Measurements from ENCODE around the gene SDHC. TPM values are rescaled to one million over a fixed set of nuclear protein-coding genes. Genes with fewer than 3 reads are reported as not detected.
A peak's percentile ranks its signal among the peaks of the same experiment; 100 is the strongest.

SDHC gene
- total RNA-seq, 1 experiment from 2014 or later = 221 TPM

- no peak for TF ChIP-seq SIN3A (IDR thresholded peaks at IDR 0.05; ENCODE audit: borderline replicate concordance, insufficient read depth, low read depth, low read length)
- TF ChIP-seq REST (IDR thresholded peaks at IDR 0.05; ENCODE audit: insufficient read depth in 1 of 2, low read depth in 2 of 2, low read length in 1 of 2) = no peak
- TF ChIP-seq CTCF (IDR thresholded peaks at IDR 0.05) = no peak
- TF ChIP-seq POLR2AphosphoS5 (IDR thresholded peaks at IDR 0.05; ENCODE audit: low read depth, low read length) = no peak
- no peak for TF ChIP-seq TCF7L2 (IDR thresholded peaks at IDR 0.05; ENCODE audit: low read depth, low read length)
- H3K27ac ChIP-seq (ENCODE audit: low read length) = no peak overlapping the region
- ChIA-PET POLR2A (no interaction called here), CTCF (no interaction called here)
- BruUV-seq (replicated peaks) = no TSS peak
- intact Hi-C loops (cut with micrococcal nuclease; ENCODE audit: unreplicated experiment) = no loop called here
- H3K4me1 ChIP-seq (ENCODE audit: control insufficient read depth, insufficient read depth, low read length) = no peaks in the 10 kb centered on the region
- peaks cover 2% of the 10 kb centered on the region; the same call in 1 of the 2 replicates for H3K36me3 ChIP-seq (ENCODE audit: control insufficient read depth, insufficient read depth, low read length)
- DNase-seq (ENCODE audit: low read depth, low spot score) = no peak
- no peaks in the 10 kb centered on the region for H3K9me3 ChIP-seq (ENCODE audit: control insufficient read depth, insufficient read depth, low read depth, low read length)
- H3K4me3 ChIP-seq (ENCODE audit: low read depth in 2 of 2, low read length in 2 of 2) = no peak overlapping the region
- in situ Hi-C loops (cut with HindIII; ENCODE audit: low pct_unique_long_range_greater_than_20kb, low sequenced_read_pairs) = no loop called here
- ATAC-seq = no peak
- no peaks in the 10 kb centered on the region for H3K27me3 ChIP-seq (ENCODE audit: control insufficient read depth, insufficient read depth, low read length)
These were observed 51.0 kb downstream of the SDHC start for GRCh38 chr1:161365207-161365606.

GRCh38 chr1:161367684-161368400 is 53.7 kb downstream of the SDHC start, which contains the start of gene CFAP126:
Gene CFAP126, minus strand, starts transcription at chr1:161367876. Its CDS starts 8 bp downstream, at chr1:161367868.
- intact Hi-C loops (cut with micrococcal nuclease; ENCODE audit: unreplicated experiment) (no loop called here), in situ Hi-C loops (cut with HindIII; ENCODE audit: low pct_unique_long_range_greater_than_20kb, low sequenced_read_pairs) (no loop called here)
- TF ChIP-seq REST (IDR thresholded peaks at IDR 0.05; ENCODE audit: insufficient read depth in 1 of 2, low read depth in 2 of 2, low read length in 1 of 2) = no peak
- no peak for TF ChIP-seq SIN3A (IDR thresholded peaks at IDR 0.05; ENCODE audit: borderline replicate concordance, insufficient read depth, low read depth, low read length)
- TF ChIP-seq TCF7L2 (IDR thresholded peaks at IDR 0.05; ENCODE audit: low read depth, low read length) = no peak
- no peak for TF ChIP-seq POLR2AphosphoS5 (IDR thresholded peaks at IDR 0.05; ENCODE audit: low read depth, low read length)
- no peak; the same call in 1 of the 2 replicates for TF ChIP-seq CTCF (IDR thresholded peaks at IDR 0.05)
- Histone ChIP-seq H3K4me3 (ENCODE audit: low read depth in 2 of 2, low read length in 2 of 2) (no peak within 1 kb of the TSS), H3K27me3 (ENCODE audit: control insufficient read depth, insufficient read depth, low read length) (no peaks in the 10 kb centered on the region), H3K9me3 (ENCODE audit: control insufficient read depth, insufficient read depth, low read depth, low read length) (no peaks in the 10 kb centered on the region), H3K27ac (ENCODE audit: low read length) (no peak within 1 kb of the TSS), H3K4me1 (ENCODE audit: control insufficient read depth, insufficient read depth, low read length) (no peaks in the 10 kb centered on the region), H3K36me3 (ENCODE audit: control insufficient read depth, insufficient read depth, low read length) (peaks cover 2% of the 10 kb centered on the region; the same call in 1 of the 2 replicates)
- no TSS peak for BruUV-seq (replicated peaks)
- DNase-seq (ENCODE audit: low read depth, low spot score) (no peak), ATAC-seq (peak; percentile 88)
- ChIA-PET POLR2A (no interaction called here), CTCF (no interaction called here)
